H1 (cell line): Measurements from ENCODE around the gene ADGRF1. TPM values are rescaled to one million over a fixed set of nuclear protein-coding genes. Genes with fewer than 3 reads are reported as not detected.

Source experiments
- CTCF ChIA-PET: fragments of 300-600 bp; sonication (Branson Sonifier 250); formaldehyde crosslinking; loops from one replicate; lab custom pipeline; 2021; ENCODE audit not compliant: partially characterized antibody; lab: Charles Lee
- POLR2A ChIA-PET: fragments of 300-600 bp; sonication (Branson Sonifier 250); formaldehyde crosslinking; loops from one replicate; lab custom pipeline; 2021; ENCODE audit warnings: inconsistent platforms; ENCODE audit not compliant: partially characterized antibody; lab: Charles Lee
- DNase-seq, 2 experiments: peaks; one replicate each; pipeline versions ENCODE4 v3.0.0 to v3.0.0-alpha.2; 2010 to 2022; ENCODE audit warnings: low spot score in 2 of 2, low read depth in 1 of 2, mixed read lengths in 1 of 2
- FAIRE-seq: peaks from 2 replicates; lab custom pipeline; 2011; peaks lifted over from hg19 to GRCh38; lab: Jason Lieb, UNC
- H2AFZ ChIP-seq: 2 replicates; pipeline ENCODE4 v1.8.1; 2012; ENCODE audit warnings: low read length, inconsistent platforms
- H2AK5ac ChIP-seq: 2 replicates; pipeline ENCODE4 v1.6.1; 2013; ENCODE audit warnings: low read depth, low read length
- H2BK120ac ChIP-seq: replicated peaks from 2 replicates; pipeline ENCODE3; 2013; ENCODE audit warnings: low read depth, low read length, inconsistent platforms
- H2BK12ac ChIP-seq: 2 replicates; pipeline ENCODE4 v1.6.1; 2013; ENCODE audit warnings: low read depth, low read length
- H2BK15ac ChIP-seq: 2 replicates; pipeline ENCODE4 v1.6.1; 2013; ENCODE audit warnings: low read length
- H2BK20ac ChIP-seq: 2 replicates; pipeline ENCODE4 v1.6.1; 2013; ENCODE audit warnings: low read length
- H2BK5ac ChIP-seq: 2 replicates; pipeline ENCODE4 v1.6.1; 2013; ENCODE audit warnings: low read depth, low read length
- H3K14ac ChIP-seq: 2 replicates; pipeline ENCODE4 v1.6.1; 2013; ENCODE audit warnings: inconsistent platforms; ENCODE audit not compliant: insufficient read length
- H3K18ac ChIP-seq: 2 replicates; pipeline ENCODE4 v1.6.1; 2013; ENCODE audit warnings: low read length; ENCODE audit errors: extremely low read depth
- H3K23ac ChIP-seq: 2 replicates; pipeline ENCODE4 v1.6.1; 2013; ENCODE audit warnings: inconsistent platforms; ENCODE audit not compliant: insufficient read length
- H3K23me2 ChIP-seq: 2 replicates; pipeline ENCODE4 v1.6.1; 2013; ENCODE audit warnings: low read depth, low read length
- H3K27ac ChIP-seq: 2 replicates; pipeline ENCODE4 v1.6.1; 2011; ENCODE audit warnings: low read depth, low read length, inconsistent platforms
- H3K27me3 ChIP-seq, 4 experiments: replicated peaks in 1 of 4; 1 replicate in 1 of 4; 2 replicates in 3 of 4; pipeline versions ENCODE4 v1.6.1 to v1.8.1; 2011 to 2013; ENCODE audit warnings: low read length in 3 of 4, mild to moderate bottlenecking in 3 of 4, inconsistent platforms in 2 of 4, mixed read lengths in 2 of 4, moderate library complexity in 1 of 4; ENCODE audit not compliant: control insufficient read depth in 3 of 4, insufficient read depth in 3 of 4; ENCODE audit errors: extremely low read depth in 1 of 4
- H3K36me3 ChIP-seq, 4 experiments: 2 replicates each; pipeline versions ENCODE4 v1.6.1 to v1.8.1; 2011 to 2013; ENCODE audit warnings: mild to moderate bottlenecking in 4 of 4, low read length in 3 of 4, moderate library complexity in 2 of 4, control low read depth in 1 of 4, inconsistent platforms in 1 of 4; ENCODE audit not compliant: insufficient read depth in 4 of 4, control insufficient read depth in 2 of 4
- H3K4ac ChIP-seq: replicated peaks from 2 replicates; pipeline ENCODE3; 2013; ENCODE audit warnings: low read length, low read depth, mixed read lengths, inconsistent platforms; ENCODE audit not compliant: insufficient read length
- H3K4me1 ChIP-seq, 4 experiments: replicated peaks in 1 of 4; 1 replicate in 1 of 4; 2 replicates in 3 of 4; pipeline versions ENCODE4 v1.6.1 to v1.8.1; 2011 to 2013; ENCODE audit warnings: low read length in 3 of 4, inconsistent platforms in 2 of 4, mixed read lengths in 1 of 4; ENCODE audit not compliant: insufficient read depth in 4 of 4, control insufficient read depth in 3 of 4
- H3K4me2 ChIP-seq, 2 experiments: 2 replicates each; pipeline versions ENCODE4 v1.6.1 to v1.8.1; 2011 to 2013; ENCODE audit warnings: low read depth in 2 of 2, low read length in 2 of 2, control low read depth in 1 of 2, inconsistent platforms in 1 of 2, mild to moderate bottlenecking in 1 of 2; ENCODE audit not compliant: insufficient read depth in 1 of 2
- H3K4me3 ChIP-seq, 4 experiments: fragments of 200-600, 300-600 bp in 1 of 4; sonication (generic), shearing (Covaris generic), sonication (Bioruptor Twin) in 1 of 4; 2 replicates each; pipeline versions ENCODE4 v1.5.1 to v1.8.1; 2011 to 2016; ENCODE audit warnings: low read length in 4 of 4, low read depth in 3 of 4, control low read depth in 2 of 4, inconsistent platforms in 2 of 4, mild to moderate bottlenecking in 2 of 4, mixed read lengths in 1 of 4, moderate library complexity in 1 of 4; ENCODE audit not compliant: insufficient read depth in 2 of 4; ENCODE audit errors: extremely low read depth in 1 of 4
- H3K56ac ChIP-seq: replicated peaks from 2 replicates; pipeline ENCODE3; 2013; ENCODE audit warnings: low read depth, mild to moderate bottlenecking, mixed read lengths, low read length, inconsistent platforms; ENCODE audit not compliant: insufficient read length
- H3K79me1 ChIP-seq: 2 replicates; pipeline ENCODE4 v1.6.1; 2013; ENCODE audit warnings: low read depth, low read length, control low read depth
- H3K79me2 ChIP-seq, 2 experiments: 2 replicates each; pipeline versions ENCODE4 v1.6.1 to v1.8.1; 2012 to 2013; ENCODE audit warnings: low read length in 2 of 2, mild to moderate bottlenecking in 2 of 2, inconsistent platforms in 1 of 2; ENCODE audit not compliant: insufficient read depth in 2 of 2, control insufficient read depth in 1 of 2
- H3K9ac ChIP-seq, 4 experiments: replicated peaks in 1 of 4; 1 replicate in 1 of 4; 2 replicates in 3 of 4; pipeline versions ENCODE4 v1.6.1 to v1.8.1; 2011 to 2013; ENCODE audit warnings: low read depth in 3 of 4, low read length in 3 of 4, control low read depth in 2 of 4, mild to moderate bottlenecking in 2 of 4, moderate library complexity in 2 of 4, inconsistent platforms in 1 of 4; ENCODE audit errors: extremely low read depth in 1 of 4
- H3K9me3 ChIP-seq, 2 experiments: 2 replicates each; pipeline versions ENCODE4 v1.6.1 to v1.8.1; 2012 to 2013; ENCODE audit warnings: mild to moderate bottlenecking in 2 of 2, moderate library complexity in 2 of 2, control low read depth in 1 of 2, inconsistent platforms in 1 of 2, low read depth in 1 of 2, low read length in 1 of 2, mixed read lengths in 1 of 2; ENCODE audit not compliant: insufficient read depth in 2 of 2
- H4K20me1 ChIP-seq, 2 experiments: replicated peaks in 1 of 2; 2 replicates each; pipeline versions ENCODE3 to v1.8.1; 2011 to 2013; ENCODE audit warnings: inconsistent platforms in 2 of 2, low read length in 2 of 2, mild to moderate bottlenecking in 1 of 2; ENCODE audit not compliant: insufficient read depth in 2 of 2, control insufficient read depth in 1 of 2
- H4K5ac ChIP-seq: 2 replicates; pipeline ENCODE4 v1.6.1; 2013; ENCODE audit warnings: low read length, low read depth, mixed read lengths, inconsistent platforms; ENCODE audit not compliant: insufficient read length
- H4K8ac ChIP-seq: 2 replicates; pipeline ENCODE4 v1.8.0; 2013; ENCODE audit warnings: mild to moderate bottlenecking, moderate library complexity, low read length, inconsistent platforms; ENCODE audit not compliant: insufficient read depth; ENCODE audit errors: extremely low read depth
- H4K91ac ChIP-seq: replicated peaks from 2 replicates; pipeline ENCODE3; 2013; ENCODE audit warnings: low read length, mixed read lengths, inconsistent platforms; ENCODE audit not compliant: insufficient read length
- CHD1 ChIP-seq: IDR thresholded peaks from 2 replicates; pipeline ENCODE4 v1.6.1; 2012; ENCODE audit warnings: low read depth, low read length, improper control_type of control experiment
- POU5F1 ChIP-seq: IDR thresholded peaks from 2 replicates; pipeline ENCODE4 v1.6.1; 2011; ENCODE audit warnings: low read depth, mild to moderate bottlenecking, low read length, moderate library complexity
- WGBS, 2 experiments: shearing (Covaris generic) in 1 of 2; methylation state at CpG; one replicate each; pipeline versions ENCODE4 v1.1.6 to v1.1.7; 2013 to 2015; ENCODE audit warnings: low lambda C conversion rate in 2 of 2, mixed read lengths in 2 of 2, inconsistent platforms in 1 of 2, low coverage in 1 of 2, missing lambda C conversion rate in 1 of 2; ENCODE audit not compliant: insufficient replicate concordance in 2 of 2, insufficient coverage in 1 of 2, insufficient read length in 1 of 2; ENCODE audit errors: extremely low coverage in 1 of 2, missing lambda C conversion rate in 1 of 2; 5-methylcytosine and 5-hydroxymethylcytosine counted together
- polyA plus RNA-seq, 7 experiments: library from polyadenylated mRNA; depleted of rRNA in 3 of 7; stranded (reverse) in 5 of 7; unstranded in 2 of 7; fragments of >200 nt in 5 of 7; fragments of 200-250 nt in 2 of 7; gene quantifications; 1 replicate in 5 of 7; 2 replicates in 1 of 7; 4 replicates in 1 of 7; pipeline versions ENCODE4 v1.2.1 to v1.2.3, GENCODE V29; 2011 to 2013; ENCODE audit warnings: missing spikeins in 2 of 7, mixed read lengths in 2 of 7
- total RNA-seq: library from RNA; stranded (reverse); fragmentation: NEBNext Ultra II Directional; extraction: Animal tissue kit (Norgen Biotek cat#: 25700); gene quantifications from 2 replicates; pipeline ENCODE4 v1.2.1, GENCODE V29; 2021

The ADGRF1 gene
- total and polyA plus RNA-seq, 2 of the 8 experiments (the other 6 are each of a cell fraction or from before 2014, with no cell fraction given): not detected

DNA sequence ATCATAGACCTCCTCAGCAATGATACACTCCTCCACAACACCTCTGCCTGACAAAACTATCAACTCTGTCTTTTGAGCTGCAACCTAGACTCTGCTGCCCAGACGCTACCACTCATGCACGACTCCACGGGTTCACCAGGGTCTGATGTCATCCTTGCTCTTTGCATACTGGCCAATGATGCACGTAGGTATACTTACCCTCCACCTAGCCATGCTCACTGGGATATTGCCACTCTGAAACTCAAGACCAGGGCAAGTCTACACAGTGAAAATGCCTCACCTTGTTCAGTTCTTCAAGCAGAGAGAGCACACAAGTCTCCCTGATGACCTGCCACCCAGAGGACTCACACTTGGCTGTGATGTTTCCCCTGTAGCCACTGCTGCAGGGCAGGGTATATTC is 27.7 kb downstream of the ADGRF1 start:
- Histone ChIP-seq H2BK120ac (no peak overlapping the region), H3K79me1 (no peaks in the 10 kb centered on the region), H3K79me2 (no peaks in the 10 kb centered on the region), H4K91ac (no peak overlapping the region), H3K14ac (no peak overlapping the region), H2BK20ac (no peak overlapping the region), H3K4me3 (no peak overlapping the region), H3K27ac (no peak overlapping the region), H4K5ac (no peak overlapping the region), H3K36me3 (no peaks in the 10 kb centered on the region), H3K18ac (no peak overlapping the region), H2BK15ac (no peak overlapping the region), H3K27me3 (peaks cover 0 to 1% (median 0%) of the 10 kb centered on the region in 4 experiments; a peak in 1 of 7 replicates), H4K20me1 (no peaks in the 10 kb centered on the region), H3K4me1 (no peaks in the 10 kb centered on the region), H4K8ac (no peak overlapping the region), H2BK12ac (no peak overlapping the region), H2AFZ (no peak overlapping the region), H3K9me3 (no peaks in the 10 kb centered on the region), H3K9ac (no peak overlapping the region), H3K4me2 (no peak overlapping the region), H2AK5ac (no peak overlapping the region), H3K4ac (no peak overlapping the region), H3K56ac (no peak overlapping the region), H3K23ac (no peak overlapping the region), H3K23me2 (no peaks in the 10 kb centered on the region), H2BK5ac (no peak overlapping the region)
- TF ChIP-seq CHD1: no peak
- no peak for TF ChIP-seq POU5F1
- no peak for DNase-seq
- no peak for FAIRE-seq
- ChIA-PET POLR2A (no interaction called here), CTCF (no interaction called here)
- 82% methylated on average over 4 of the region's 4 CpGs; no CpG with 5 or more reads in 1 of the 2 experiments for WGBS, 2 experiments
